Activated CD8-positive, alpha-beta memory T cell treated with anti-CD3 and anti-CD28 coated beads, Interleukin-2, amount 50 U/mL, for 24 hours (primary cell): ENCODE data around the gene PLCXD3.
"Not testable (repeated sequence)": the region's sequence is repeated elsewhere in the genome, so short reads cannot be mapped to it uniquely, and the experiment has no call there.

Experiments used
- DNase-seq: peaks from one replicate; pipeline ENCODE4 v3.0.0-alpha.2; 2020; ENCODE audit errors: extremely low read depth

Gene PLCXD3

GRCh38 chr5:41346609-41347008 is 163.8 kb downstream of the PLCXD3 start:
- DNase-seq = no peak

- no peak for DNase-seq
These were observed 165.1 kb downstream of the PLCXD3 start for GRCh38 chr5:41345295-41345694.

- no peak for DNase-seq
These were observed 171.1 kb downstream of the PLCXD3 start for GRCh38 chr5:41339339-41339738.

GRCh38 chr5:41338136-41338675 is 172.2 kb downstream of the PLCXD3 start:
- DNase-seq = no peak

DNA sequence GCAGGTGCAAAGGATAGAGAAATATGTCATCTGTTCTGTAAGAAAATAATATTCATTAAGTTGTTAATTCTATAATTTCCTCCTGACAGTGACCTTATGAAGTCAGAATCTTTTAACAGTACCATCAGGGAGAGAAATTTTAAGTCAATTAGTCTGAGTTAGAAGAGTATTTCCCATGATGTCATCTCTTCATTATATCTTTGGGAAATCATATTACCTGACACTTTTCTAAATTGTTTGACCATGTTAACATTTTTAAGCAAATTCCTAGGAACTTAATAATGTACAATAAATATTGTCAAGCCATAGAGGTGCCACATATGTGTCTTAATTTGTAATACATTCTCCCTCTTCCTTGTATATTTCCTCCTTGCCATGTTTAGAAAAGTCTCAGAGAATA is 172.7 kb downstream of the PLCXD3 start:
- no peak for DNase-seq

DNA sequence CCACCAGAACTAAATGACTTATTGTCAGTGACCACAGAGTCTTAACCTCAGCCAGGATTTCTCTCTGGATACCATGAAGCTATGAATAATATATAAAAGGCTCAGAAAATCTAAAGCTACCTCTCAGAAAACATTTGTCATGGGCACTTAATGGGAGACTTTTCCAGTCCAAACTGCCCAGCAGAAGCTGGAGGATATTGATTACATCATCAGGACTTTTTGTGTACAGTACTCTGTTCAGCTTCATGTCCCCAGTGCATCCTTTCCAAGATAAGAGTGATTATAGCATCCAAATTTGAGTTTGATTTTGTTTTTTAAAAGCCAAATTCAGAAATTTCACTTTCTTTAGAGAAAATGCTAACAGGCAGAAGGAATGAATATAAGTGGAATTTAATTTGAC is 173.2 kb downstream of the PLCXD3 start:
- no peak for DNase-seq

DNA sequence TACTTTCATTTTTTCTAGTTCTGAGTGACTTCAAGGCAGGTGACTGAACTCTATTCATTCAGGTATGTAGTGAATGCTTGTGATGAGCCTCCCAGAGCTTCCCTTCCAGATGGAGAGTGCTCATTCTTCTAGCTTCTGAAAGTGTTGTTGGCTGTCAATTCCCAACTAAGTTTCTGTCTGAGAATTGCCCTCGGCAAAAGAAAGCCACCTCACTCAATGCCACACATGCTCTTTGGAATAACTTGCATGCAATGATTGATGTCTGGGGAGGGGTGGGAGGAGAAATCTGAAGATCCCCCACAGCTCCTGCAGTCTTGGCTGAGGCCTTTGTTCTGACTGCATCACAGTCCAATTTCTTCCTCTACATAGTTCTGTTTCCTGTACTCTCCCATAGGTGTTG is 173.9 kb downstream of the PLCXD3 start:
- no peak for DNase-seq

GRCh38 chr5:41335596-41336181 is 174.7 kb downstream of the PLCXD3 start:
- no peak for DNase-seq

- no peak for DNase-seq
These were observed 175.6 kb downstream of the PLCXD3 start for GRCh38 chr5:41334758-41335157.

DNA sequence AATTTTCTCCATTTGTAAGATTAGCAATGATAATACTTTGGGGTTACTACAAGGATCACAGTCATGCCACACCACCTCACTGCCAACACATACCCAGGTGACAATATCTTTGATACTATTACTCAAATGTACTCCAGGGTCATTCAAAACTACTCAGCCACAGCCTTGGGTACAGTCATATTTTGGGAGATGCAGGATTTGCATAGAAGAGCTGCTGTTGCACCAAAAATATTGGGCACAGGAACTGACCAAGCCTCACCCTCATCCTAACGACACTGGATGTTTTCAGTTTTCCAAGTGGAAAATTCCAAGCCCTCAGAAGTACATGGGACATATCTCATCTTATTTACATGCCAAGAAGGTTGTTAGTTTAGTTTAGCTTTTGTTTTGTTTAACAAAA is 176.2 kb downstream of the PLCXD3 start:
- no peak for DNase-seq

GRCh38 chr5:41325074-41325473 is 185.3 kb downstream of the PLCXD3 start:
- DNase-seq = no peak

- not testable (repeated sequence) for DNase-seq
These were observed 187.6 kb downstream of the PLCXD3 start for GRCh38 chr5:41322826-41323225.

GRCh38 chr5:41312478-41313060 is 197.8 kb downstream of the PLCXD3 start:
- DNase-seq = no peak

DNA sequence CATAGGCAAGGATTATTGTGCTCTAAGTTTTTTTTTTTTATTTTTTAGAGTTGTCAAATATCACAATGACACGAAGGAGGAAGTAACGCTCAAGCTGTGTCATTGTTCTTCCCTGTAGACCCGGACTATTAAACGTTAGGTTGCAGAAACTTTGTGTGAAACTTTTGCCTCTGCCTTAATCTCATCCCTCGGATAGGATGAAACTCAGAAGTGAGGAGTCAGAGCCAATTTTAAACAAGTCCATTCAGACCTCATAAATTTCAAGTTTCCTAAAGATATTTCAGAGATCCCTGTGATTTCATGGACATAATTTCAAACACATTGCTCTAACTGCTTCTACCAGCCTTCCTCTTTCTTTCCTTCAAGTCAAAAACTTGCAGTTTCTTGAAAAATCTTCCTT is 198.3 kb downstream of the PLCXD3 start:
- DNase-seq = no peak

DNA sequence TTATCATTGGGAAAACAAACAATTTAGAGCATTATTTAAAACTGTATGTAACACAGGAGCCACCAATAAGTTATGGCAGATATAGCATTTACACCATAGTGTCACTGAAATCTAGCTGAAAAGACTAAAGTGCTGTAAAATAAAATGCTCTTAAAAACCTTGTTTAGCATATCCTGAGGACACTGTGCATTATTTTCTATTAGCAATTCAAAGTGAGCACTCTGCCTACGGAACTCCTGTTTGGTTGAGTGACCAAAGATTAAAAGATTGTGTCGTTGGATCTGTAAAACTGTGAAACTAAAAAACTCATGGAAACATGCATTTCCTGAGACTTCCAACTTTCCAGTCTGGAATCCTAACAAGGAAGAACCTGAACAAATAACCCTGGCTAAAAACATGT is 201.1 kb downstream of the PLCXD3 start:
- DNase-seq = no peak

DNA sequence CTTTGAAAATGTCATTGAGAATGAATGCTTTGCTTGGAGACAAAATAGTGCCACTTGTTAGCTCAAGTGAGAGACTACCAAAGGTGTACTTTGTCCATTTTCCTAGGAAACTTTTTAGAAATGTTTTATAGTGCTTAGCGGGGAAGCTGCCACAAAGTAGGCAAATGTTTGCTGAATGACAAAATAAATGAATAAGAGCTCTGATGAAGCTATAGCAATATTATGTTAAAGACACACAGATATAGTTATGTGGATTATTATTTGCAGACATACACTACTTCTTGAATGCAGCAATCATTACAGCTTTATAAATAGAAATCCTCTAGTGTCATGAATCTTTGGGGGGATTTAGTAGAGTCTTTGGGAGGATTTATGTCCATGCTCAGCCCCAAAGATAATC is 204.4 kb downstream of the PLCXD3 start:
- DNase-seq = no peak

GRCh38 chr5:41305056-41305455 is 205.3 kb downstream of the PLCXD3 start:
- DNase-seq = no peak

- DNase-seq = no peak
These were observed 214.3 kb downstream of the PLCXD3 start for GRCh38 chr5:41296066-41296465.

GRCh38 chr5:41291323-41291722 is 219.1 kb downstream of the PLCXD3 start:
- no peak for DNase-seq

- DNase-seq = no peak
These were observed 219.6 kb downstream of the PLCXD3 start for GRCh38 chr5:41290810-41291209.

DNA sequence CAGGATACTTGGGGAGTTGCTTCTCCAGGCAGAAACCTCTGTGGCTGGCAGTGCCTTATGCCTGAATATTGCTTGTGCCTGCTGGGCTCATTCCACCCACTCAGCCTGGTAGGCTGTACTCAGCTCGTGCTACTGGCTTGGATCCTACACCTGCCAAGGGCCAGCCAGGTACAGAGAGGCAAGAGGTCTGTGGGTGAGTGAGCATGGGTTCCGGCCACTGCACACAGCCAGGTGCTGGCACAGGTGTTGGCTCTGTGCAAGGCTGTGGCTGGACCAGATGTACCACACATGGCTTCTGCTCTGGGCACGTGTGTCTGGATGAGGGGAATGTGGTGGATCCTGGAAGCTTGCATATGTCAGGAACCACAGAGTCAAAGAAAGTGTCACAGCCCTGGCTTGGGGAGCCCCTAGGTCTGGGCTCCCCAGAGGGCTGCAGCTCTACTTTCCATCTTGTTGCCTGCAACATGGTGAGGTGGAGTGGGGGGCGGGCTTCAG is 220.4 kb downstream of the PLCXD3 start:
- no peak for DNase-seq

- DNase-seq = no peak
These were observed 223.7 kb downstream of the PLCXD3 start for GRCh38 chr5:41286696-41287095.

DNA sequence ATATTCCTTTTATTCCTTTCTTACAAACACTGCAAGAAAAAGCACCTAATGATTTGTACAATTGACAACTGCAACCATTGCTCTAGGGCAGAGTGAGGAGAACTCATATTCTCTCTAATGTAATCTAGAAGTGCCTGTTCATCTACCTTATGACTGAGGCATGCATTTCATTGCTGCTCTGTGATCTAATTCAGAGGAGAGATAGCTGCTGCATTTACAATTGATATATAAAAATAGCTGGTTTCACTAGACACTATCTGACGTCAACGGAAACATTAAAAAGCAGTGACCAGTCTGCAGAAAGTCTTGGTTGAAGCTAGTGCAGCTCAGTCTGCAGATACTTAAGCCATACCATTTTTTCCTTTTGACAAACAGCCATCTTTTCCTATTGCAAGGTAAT is 224.2 kb downstream of the PLCXD3 start:
- DNase-seq = no peak

- no peak for DNase-seq
These were observed 225.5 kb downstream of the PLCXD3 start for GRCh38 chr5:41284938-41285337.
